SK-N-MC (cell line): ENCODE data around the gene CCR6.

ENCODE experiments used
- EZH2 ChIP-seq: fragments of 200-600 bp; sonication (generic); IDR thresholded peaks from one replicate; pipeline ENCODE4 v1.6.1; 2017; ENCODE audit warnings: antibody characterized with exemption
- POLR2AphosphoS5 ChIP-seq: IDR thresholded peaks from 2 replicates; pipeline ENCODE4 v1.6.1; 2012; ENCODE audit warnings: mild to moderate bottlenecking, low read depth, low read length, borderline replicate concordance

DNA sequence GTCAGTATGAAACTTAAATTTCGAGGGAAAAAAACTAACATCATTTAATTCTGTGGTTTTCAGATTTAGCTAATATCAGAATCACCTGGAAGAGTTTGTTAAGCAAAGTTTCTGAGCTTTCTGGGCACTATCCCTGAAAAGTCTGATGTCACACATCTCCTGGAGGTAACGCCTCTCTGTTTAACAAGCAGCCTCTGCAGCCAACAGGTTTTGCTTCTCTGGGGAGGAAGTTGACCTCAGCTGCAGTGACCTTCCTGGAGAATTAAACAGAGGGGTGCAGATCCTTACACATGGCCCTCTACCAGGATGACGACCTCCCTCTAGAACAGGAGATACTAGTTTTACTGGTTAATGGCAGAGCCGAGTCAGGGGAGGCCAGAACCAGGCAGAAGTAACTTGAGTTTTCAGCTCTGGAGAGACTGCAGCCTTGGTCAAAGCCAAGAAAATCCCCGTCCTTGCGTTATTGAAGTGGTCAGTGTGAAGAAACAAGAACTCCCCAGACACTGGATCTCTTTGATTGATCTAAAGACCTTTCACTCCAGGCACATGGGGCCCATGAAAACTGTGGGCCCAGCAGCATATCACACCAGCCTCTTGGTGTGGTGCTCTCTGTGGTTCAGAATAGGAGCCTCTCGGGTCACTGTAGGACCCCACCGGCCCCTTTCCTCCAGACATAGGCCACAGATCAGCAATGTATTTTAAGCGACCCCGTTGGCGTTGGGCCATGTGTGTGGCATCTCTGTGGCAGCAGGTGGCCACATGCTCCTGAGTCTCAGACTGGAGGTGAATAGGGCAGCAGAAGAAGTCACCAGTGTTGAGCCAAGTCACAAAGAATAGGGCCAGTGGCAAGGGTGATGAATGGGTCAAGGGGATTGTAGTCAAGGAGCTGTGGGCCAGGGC, 33.4 kb upstream of the CCR6 start:
- TF ChIP-seq EZH2: no peak
- no peak for TF ChIP-seq POLR2AphosphoS5
